ENCODE measurements around the gene KCNH1.

- TF ChIP-seq POLR2A (IDR thresholded peaks at IDR 0.05) = no peak
- no peak for TF ChIP-seq CTCF (IDR thresholded peaks at IDR 0.05)
These were observed 405.4 kb downstream of the KCNH1 start for GRCh38 chr1:210728437-210729149.

Data from prostate gland (tissue), 2 donors.